Urinary bladder (tissue), 4 donors: Measurements from ENCODE around the gene F11R. TPM values are rescaled to one million over a fixed set of nuclear protein-coding genes. Genes with fewer than 3 reads are reported as not detected.
A peak's percentile ranks its signal among the peaks of the same experiment; 100 is the strongest.
"Not testable (repeated sequence)": the region's sequence is repeated elsewhere in the genome, so short reads cannot be mapped to it uniquely, and the experiment has no call there.

Experiments
- DNase-seq: peaks from one replicate; pipeline ENCODE4 v3.0.0-alpha.2; 2015; ENCODE audit errors: extremely low spot score
- H3K27ac ChIP-seq: one replicate; pipeline ENCODE4 v1.5.1; 2013; ENCODE audit warnings: low read depth, mild to moderate bottlenecking, moderate library complexity
- H3K36me3 ChIP-seq: one replicate; pipeline ENCODE4 v1.6.1; 2013; ENCODE audit warnings: mild to moderate bottlenecking, moderate library complexity; ENCODE audit not compliant: insufficient read depth
- H3K4me1 ChIP-seq: one replicate; pipeline ENCODE4 v1.6.1; 2013; ENCODE audit warnings: mild to moderate bottlenecking, moderate library complexity; ENCODE audit not compliant: insufficient read depth
- H3K4me3 ChIP-seq: one replicate; pipeline ENCODE4 v1.5.1; 2013; ENCODE audit warnings: low read depth, low read length
- WGBS: extraction: QIAGEN DNeasy Blood & Tissue Kit; methylation state at CpG from one replicate; pipeline ENCODE4 v1.1.7; 2013; 5-methylcytosine and 5-hydroxymethylcytosine counted together
- polyA plus RNA-seq: library from polyadenylated mRNA; stranded (reverse); fragments of 200-250 nt; gene quantifications from one replicate; pipeline ENCODE4 v1.2.3, GENCODE V29; 2013
- total RNA-seq: library from RNA; depleted of rRNA; stranded (reverse); fragments of >200 nt; gene quantifications from one replicate; pipeline ENCODE4 v1.2.3, GENCODE V29; 2014
- donor health status: healthy with polysubstance abuse.
- donor health status: healthy.

The F11R gene
- total RNA-seq = 35.2 TPM
- 23.4 TPM for polyA plus RNA-seq

DNA sequence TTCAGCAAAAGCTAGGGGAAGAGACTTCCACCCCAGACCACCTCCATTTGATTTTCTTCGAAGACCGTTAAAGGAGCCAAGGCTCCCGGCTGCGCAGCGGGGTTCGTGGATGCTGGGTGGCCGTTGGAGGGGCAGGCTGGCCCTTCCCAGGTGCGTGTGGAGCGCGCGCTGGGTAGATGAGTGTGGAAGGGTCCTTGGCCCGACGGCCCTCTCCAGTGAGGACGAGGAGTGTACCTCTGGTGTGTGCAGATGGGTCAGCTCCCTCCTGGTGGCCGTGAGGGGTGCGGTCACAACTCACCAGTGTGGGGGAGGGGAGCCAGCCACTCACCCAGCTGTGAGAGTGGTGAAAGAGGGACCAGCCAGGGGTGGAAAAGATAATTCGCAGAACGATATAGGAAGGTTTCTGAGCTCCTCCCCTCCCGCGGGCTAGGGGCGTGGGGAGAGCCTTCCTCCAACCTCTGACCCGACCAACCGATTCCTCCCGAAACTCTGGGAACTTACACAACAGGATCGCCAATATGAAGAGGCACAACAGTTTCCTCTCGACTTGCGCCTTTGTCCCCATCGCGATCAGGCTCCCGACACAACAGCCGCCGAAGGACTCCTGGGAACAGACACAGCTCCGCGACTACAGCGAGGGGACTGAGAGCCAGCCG, at the start of gene F11R:
Gene F11R (minus strand): TSS at position 644 of the 656 bp plus-strand sequence. CDS start 79 bp downstream, at position 565.
- DNase-seq = no peak
- peak within 1 kb of the TSS; percentile 65 for H3K27ac ChIP-seq
- H3K4me3 ChIP-seq = peak within 1 kb of the TSS; percentile 39
- H3K4me1 ChIP-seq = no peaks in the 10 kb centered on the region
- 1% methylated on average over 36 of the region's 36 CpGs for WGBS
- no peaks in the 10 kb centered on the region for H3K36me3 ChIP-seq

GRCh38 chr1:161069731-161070270, 48.8 kb upstream of the F11R start, which contains the start of gene ARHGAP30:
ARHGAP30 (minus strand) TSS chr1:161069891; CDS start chr1:161069624, 267 bp downstream.
- no peak for DNase-seq
- no peaks in the 10 kb centered on the region for H3K4me1 ChIP-seq
- H3K36me3 ChIP-seq = no peaks in the 10 kb centered on the region
- H3K4me3 ChIP-seq = peak within 1 kb of the TSS; percentile 32
- H3K27ac ChIP-seq = no peak within 1 kb of the TSS
- WGBS = 71% methylated on average over 9 of the region's 9 CpGs

- WGBS = 75% methylated on average over 9 of the region's 9 CpGs
- no peak for DNase-seq
- Histone ChIP-seq H3K4me1 (no peaks in the 10 kb centered on the region), H3K4me3 (peak overlapping the region; percentile 32), H3K36me3 (no peaks in the 10 kb centered on the region), H3K27ac (no peak overlapping the region)
These were observed 48.3 kb upstream of the F11R start for GRCh38 chr1:161069241-161069640.

DNA sequence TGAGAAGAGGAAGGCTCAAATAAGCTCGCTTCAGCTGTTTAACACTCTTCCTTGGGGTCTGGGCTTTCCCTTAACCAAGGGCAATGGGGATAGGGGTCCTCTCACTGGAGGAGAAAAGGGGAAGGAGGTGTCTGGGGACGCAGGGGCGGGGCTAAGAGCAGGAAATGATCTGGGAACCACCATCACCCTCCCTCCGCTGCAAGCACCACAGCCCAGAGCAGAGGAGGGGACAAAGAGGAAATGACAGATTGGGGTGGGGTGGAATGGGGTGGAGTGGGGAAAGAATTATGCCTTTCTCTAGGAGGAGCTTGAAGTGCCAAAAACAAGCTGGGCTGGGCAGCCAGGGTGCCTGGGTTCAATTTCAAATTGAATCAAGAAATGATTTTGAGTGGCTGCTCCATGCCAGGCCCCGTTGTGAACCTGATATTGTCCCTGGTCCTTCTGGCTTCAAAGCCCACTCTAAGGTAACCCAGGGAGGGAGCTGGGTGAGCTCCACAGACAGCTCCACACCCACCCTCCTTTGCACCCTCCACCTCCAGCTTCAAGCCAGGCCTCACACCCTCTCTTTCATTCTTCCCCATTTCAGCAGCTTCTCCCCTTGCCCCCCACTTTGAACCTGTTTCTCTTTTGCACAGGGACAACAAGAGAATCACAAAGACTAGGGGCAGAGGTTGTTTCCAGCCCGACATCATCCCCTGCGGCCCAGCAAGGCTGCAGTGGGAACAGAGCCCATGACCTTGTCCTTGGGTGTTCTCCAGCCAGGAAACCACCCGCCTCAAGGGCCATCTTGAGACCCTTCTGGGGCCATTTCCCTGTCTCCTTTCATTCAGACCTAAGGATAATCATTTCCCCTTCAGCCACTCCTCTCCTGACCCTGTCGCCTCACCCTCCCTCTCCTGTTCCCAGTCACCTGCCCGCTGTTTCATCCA, 47.6 kb upstream of the F11R start:
- Histone ChIP-seq H3K4me3 (peak overlapping the region; percentile 32), H3K27ac (peak overlapping the region; percentile 11), H3K4me1 (no peaks in the 10 kb centered on the region), H3K36me3 (no peaks in the 10 kb centered on the region)
- WGBS = 69% methylated on average over 10 of the region's 10 CpGs
- DNase-seq = no peak

- Histone ChIP-seq H3K27ac (no peak overlapping the region), H3K36me3 (no peaks in the 10 kb centered on the region), H3K4me1 (no peaks in the 10 kb centered on the region), H3K4me3 (no peak overlapping the region)
- 65% methylated on average over 3 of the region's 3 CpGs for WGBS
- DNase-seq = no peak
These were observed 45.7 kb upstream of the F11R start for GRCh38 chr1:161066694-161067093.

DNA sequence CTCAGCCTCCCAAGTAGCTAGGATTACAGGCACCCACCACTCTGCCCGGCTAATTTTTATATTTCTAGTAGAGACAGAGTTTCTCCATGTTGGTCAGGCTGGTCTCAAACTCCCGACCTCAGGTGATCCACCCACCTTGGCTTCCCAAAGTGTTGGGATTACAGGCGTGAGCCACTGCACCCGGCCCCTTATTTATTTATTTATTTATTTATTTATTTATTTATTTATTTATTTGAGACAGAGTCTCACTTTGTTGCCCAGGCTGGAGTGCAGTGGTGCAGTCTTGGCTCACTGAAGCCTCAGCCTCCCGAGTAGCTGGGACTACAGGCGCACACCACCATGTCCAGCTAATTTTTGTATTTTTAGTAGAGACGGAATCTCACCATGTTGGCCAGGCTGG, 44.7 kb upstream of the F11R start:
- WGBS = 90% methylated on average over 7 of the region's 7 CpGs
- H3K4me1 ChIP-seq, H3K36me3 ChIP-seq, H3K4me3 ChIP-seq, DNase-seq, H3K27ac ChIP-seq: not testable (repeated sequence)

- not testable (repeated sequence) for H3K36me3 ChIP-seq, H3K4me3 ChIP-seq, H3K4me1 ChIP-seq, H3K27ac ChIP-seq, DNase-seq
- WGBS = 56% methylated on average over 6 of the region's 6 CpGs
These were observed 43.0 kb upstream of the F11R start for GRCh38 chr1:161063936-161064335.

GRCh38 chr1:161061419-161061818, 40.5 kb upstream of the F11R start:
- H3K27ac ChIP-seq = no peak overlapping the region
- no peaks in the 10 kb centered on the region for H3K4me1 ChIP-seq
- DNase-seq = no peak
- WGBS = 95% methylated on average over 4 of the region's 4 CpGs
- no peak overlapping the region for H3K4me3 ChIP-seq
- no peaks in the 10 kb centered on the region for H3K36me3 ChIP-seq

DNA sequence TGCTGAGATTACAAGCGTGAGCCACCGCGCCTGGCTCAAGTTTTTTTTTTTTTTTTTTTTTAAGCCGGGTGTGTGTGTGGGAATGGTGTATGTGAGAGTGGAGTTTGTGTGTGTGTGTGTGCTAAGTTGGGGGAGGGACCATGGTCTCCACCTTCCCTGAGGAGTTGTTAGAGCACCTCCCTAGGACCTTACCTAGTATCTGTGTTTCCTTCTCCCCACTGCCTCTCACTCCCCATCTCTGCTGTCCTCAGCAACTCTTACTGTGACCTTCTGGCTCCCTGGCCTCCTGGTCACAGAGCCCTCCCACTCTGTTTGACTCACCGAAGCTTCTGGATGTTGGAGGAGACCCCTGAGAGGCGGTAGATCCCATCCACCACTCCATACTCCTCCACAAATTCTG, 38.3 kb upstream of the F11R start:
- WGBS = 84% methylated on average over 6 of the region's 6 CpGs
- DNase-seq = no peak
- H3K4me3 ChIP-seq = no peak overlapping the region
- H3K36me3 ChIP-seq = no peaks in the 10 kb centered on the region
- no peak overlapping the region for H3K27ac ChIP-seq
- H3K4me1 ChIP-seq = no peaks in the 10 kb centered on the region

DNA sequence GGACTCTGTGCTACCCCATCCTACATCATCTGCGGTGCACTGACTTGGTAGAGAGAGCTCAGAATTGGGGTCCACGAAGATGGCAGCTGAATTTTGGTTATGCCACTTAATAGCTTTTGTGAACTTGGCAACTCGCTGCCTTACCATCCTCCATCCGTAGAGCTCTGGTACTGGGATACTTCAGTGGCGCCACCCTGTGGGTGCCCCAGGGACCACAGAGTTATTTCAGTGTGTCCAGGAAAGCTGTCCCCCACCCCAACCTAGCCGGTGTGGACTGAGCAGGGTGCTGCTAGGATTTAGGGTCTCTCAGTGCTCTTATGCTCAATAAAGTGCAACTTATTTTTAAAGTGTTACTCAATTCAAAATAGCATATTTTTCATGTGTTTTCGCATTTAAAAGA, 33.9 kb upstream of the F11R start:
- H3K36me3 ChIP-seq = no peaks in the 10 kb centered on the region
- 79% methylated on average over 7 of the region's 7 CpGs for WGBS
- H3K4me1 ChIP-seq = no peaks in the 10 kb centered on the region
- H3K27ac ChIP-seq = no peak overlapping the region
- DNase-seq = no peak
- no peak overlapping the region for H3K4me3 ChIP-seq

GRCh38 chr1:161054232-161054631, 33.3 kb upstream of the F11R start:
- no peak overlapping the region for H3K4me3 ChIP-seq
- H3K4me1 ChIP-seq = no peaks in the 10 kb centered on the region
- H3K36me3 ChIP-seq = no peaks in the 10 kb centered on the region
- WGBS = 82% methylated on average over 4 of the region's 4 CpGs
- no peak for DNase-seq
- no peak overlapping the region for H3K27ac ChIP-seq

DNA sequence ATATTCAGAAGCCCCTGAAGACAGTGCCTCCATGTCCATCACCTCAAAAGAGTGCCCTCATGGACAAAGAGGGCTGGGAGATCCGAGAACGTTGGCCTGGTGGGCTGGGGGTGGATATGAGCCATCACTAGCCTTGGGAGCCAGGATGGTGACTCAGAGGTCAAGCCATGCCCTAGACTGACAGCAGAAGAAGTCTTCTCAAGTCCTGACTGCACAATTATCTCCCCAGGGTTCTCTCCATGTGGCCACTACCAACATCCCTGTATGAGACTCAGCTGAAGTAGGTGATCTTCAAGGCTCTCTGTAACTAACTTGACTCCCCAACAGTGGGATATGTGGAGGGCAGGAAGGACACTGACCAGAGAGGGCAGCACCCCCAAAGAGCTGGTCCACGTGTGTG, 31.9 kb upstream of the F11R start:
- Histone ChIP-seq H3K4me1 (no peaks in the 10 kb centered on the region), H3K27ac (no peak overlapping the region), H3K36me3 (no peaks in the 10 kb centered on the region), H3K4me3 (no peak overlapping the region)
- WGBS = 71% methylated on average over 3 of the region's 3 CpGs
- no peak for DNase-seq

DNA sequence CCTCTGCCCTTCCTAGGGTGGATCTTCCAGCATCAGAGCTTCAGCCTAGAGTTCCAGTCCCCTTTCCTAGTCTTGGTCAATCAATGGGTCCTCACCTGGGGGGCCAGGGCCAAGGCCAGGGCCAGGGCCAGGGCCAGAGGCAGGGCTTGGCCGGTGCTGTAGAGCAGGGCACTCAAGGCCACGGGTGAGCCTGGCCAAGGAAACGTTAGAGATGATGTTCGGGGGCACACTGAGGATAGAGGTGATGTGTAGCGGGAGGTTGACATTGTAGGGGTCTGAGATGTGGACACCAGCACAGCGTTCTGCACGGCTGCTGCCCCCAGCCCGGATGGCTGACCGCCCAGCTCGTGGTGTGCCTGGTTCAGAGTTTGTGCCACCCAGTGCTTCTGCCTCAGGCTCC, 30.3 kb upstream of the F11R start:
- WGBS = 92% methylated on average over 10 of the region's 10 CpGs

More for the DNA sequence above, 30.3 kb upstream of the F11R start:
- Histone ChIP-seq H3K4me1 (peaks cover 2% of the 10 kb centered on the region), H3K36me3 (no peaks in the 10 kb centered on the region), H3K27ac (no peak overlapping the region), H3K4me3 (no peak overlapping the region)
- DNase-seq = no peak
